Putamen (tissue), 1 donor: ENCODE measurements around the gene MCF2L.

Experiments
- DNase-seq: peaks from one replicate; pipeline ENCODE4 v3.0.0-alpha.2; 2016; ENCODE audit warnings: low spot score

Gene MCF2L

GRCh38 chr13:113083402-113084061 is 114.5 kb downstream of the MCF2L start:
- DNase-seq: peak; percentile 73

GRCh38 chr13:113084094-113084942 is 115.3 kb downstream of the MCF2L start:
- no peak for DNase-seq

- DNase-seq: no peak
Observed at GRCh38 chr13:113084943-113085540, 116.0 kb downstream of the MCF2L start.

GRCh38 chr13:113086031-113086750 is 117.2 kb downstream of the MCF2L start:
- DNase-seq: no peak

- no peak for DNase-seq
Observed at GRCh38 chr13:113086991-113087922, 118.2 kb downstream of the MCF2L start.

- no peak for DNase-seq
Observed at GRCh38 chr13:113087923-113088690, 119.1 kb downstream of the MCF2L start.

GRCh38 chr13:113088691-113089020 is 119.6 kb downstream of the MCF2L start:
- DNase-seq: no peak

- no peak for DNase-seq
Observed at GRCh38 chr13:113089693-113090414, 120.8 kb downstream of the MCF2L start.

- no peak for DNase-seq
Observed at GRCh38 chr13:113090415-113090770, 121.4 kb downstream of the MCF2L start.

- no peak for DNase-seq
Observed at GRCh38 chr13:113090806-113091205, 121.8 kb downstream of the MCF2L start.

GRCh38 chr13:113091211-113091771 is 122.3 kb downstream of the MCF2L start:
- no peak for DNase-seq

GRCh38 chr13:113091891-113092775 is 123.1 kb downstream of the MCF2L start:
- no peak for DNase-seq

- DNase-seq: no peak
Observed at GRCh38 chr13:113092776-113093579, 124.0 kb downstream of the MCF2L start.

GRCh38 chr13:113093580-113094409 is 124.8 kb downstream of the MCF2L start:
- no peak for DNase-seq

- DNase-seq: no peak
Observed at GRCh38 chr13:113094410-113094800, 125.4 kb downstream of the MCF2L start.

- no peak for DNase-seq
Observed at GRCh38 chr13:113095146-113096051, 126.4 kb downstream of the MCF2L start.
